Measurements from ENCODE around the gene WNT4.

Gene WNT4

DNA sequence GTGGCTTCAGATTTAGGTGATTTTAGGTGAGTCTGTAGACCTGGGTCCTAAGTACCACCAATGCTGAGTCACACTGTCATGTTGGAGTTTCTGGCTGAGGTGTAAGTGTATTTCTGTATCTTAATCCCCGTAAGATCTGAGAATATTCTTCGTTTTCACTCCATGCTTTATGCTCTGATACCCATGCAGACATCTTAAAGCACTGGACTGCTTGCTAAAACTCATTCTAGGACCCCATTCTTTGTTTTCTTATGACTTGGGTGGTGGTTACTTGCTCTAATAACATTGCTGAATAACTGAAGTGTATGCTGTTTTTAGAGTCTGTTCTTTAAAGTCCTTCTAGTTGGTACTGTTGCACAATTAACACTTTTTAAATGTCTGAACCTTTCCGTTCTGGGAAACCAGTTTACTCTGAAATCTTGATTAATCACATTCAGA is 53.7 kb downstream of the WNT4 start:
- no peak for DNase-seq (ENCODE audit: low read depth in 2 of 3, low spot score in 2 of 3)

DNA sequence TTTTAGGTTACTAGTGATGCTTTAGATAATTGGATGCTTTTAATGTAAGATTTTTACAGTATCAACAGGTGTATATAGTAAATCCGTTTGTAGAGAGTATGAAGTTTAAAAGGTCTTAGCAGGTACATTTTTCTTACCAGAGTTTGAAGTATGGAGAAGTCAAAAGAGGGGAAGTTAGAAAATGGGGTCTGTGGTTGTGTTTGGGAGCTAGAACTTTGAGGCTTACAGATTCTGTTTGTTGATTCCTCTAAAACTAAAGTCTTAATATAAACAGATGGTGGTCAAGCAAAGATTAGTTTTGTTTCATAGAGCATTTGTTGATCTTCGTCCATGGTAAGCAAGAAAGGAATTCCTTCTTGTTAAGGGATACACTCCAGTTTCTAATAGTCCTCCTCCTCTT is 54.6 kb downstream of the WNT4 start:
- DNase-seq (ENCODE audit: low read depth in 2 of 3, low spot score in 2 of 3), result no peak

DNA sequence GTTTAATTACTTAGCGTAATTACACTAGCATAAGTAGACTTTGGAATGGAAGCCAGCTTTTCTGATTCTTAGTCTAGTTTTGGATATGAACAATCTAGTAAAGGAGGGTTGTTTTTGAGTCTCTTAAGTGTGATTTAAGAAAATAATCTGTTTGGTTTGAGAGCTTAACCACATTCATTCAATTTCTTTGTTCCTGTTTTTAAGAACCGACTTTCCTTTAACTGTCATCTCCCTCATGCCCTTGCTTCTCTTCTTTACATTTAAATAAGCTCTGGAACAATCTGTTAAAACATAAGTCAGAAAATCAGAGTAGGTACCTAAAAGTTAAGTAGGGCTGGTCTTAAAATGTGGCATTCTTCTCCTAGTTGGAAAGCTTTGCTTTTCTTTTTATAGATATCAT is 62.7 kb downstream of the WNT4 start:
- DNase-seq (ENCODE audit: low read depth in 2 of 3, low spot score in 2 of 3), result no peak

DNA sequence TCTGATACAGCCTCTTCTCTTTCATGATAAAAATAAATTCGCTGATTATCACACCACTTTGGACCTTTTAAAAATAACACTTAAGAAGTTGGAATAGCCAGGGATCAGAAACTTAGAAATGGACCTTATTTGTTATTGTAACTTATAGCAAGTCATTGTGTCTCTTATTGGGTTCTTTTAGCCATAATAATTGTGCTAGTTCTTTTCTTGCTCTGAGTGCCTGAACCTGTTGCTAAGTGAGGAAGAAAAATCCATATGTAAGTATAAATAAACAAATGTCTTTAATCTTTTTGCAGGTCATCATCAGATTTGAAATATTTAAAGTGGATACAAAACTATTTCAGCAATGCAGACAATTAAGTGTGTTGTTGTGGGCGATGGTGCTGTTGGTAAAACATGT is 64.8 kb downstream of the WNT4 start:
- DNase-seq (ENCODE audit: low read depth in 2 of 3, low spot score in 2 of 3), result no peak

DNA sequence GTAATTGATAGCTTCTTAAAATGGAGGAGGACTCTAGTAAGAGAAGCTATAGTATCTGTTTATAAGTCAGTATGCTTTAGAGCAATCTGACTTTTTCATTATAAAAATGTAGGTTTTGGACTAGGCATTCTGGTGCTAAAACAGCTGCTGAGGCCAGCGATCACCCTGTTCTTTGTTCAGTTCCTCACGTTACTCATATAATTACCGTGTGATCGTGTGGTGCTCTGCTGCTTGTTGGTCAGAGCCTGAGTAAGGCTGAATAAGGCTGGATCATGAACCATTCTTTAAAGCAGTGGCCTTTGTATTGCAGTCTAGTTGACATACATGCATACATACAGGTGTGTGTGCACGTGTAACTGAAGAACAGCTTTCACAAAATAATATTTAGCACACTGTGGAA is 65.2 kb downstream of the WNT4 start:
- DNase-seq (ENCODE audit: low read depth in 2 of 3, low spot score in 2 of 3), result no peak

DNA sequence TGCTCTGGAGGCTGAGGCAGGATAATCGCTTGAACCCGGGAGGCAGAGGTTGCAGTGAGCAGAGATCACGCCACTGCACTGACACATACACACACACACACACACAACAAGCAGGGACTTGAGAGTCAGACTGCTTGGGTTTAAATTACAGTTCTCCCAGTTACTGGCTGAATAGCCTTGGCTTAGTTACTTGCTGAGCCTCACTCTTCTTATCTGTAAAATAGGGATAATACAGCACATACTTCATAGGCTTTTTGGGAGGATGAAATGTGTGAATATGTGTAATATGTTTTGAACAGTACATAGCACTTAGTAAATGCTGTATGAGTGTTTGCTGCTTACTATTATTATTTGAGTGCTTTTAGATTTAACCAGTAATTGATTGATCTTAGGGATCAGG is 66.6 kb downstream of the WNT4 start:
- no peak for DNase-seq (ENCODE audit: low read depth in 2 of 3, low spot score in 2 of 3)

DNA sequence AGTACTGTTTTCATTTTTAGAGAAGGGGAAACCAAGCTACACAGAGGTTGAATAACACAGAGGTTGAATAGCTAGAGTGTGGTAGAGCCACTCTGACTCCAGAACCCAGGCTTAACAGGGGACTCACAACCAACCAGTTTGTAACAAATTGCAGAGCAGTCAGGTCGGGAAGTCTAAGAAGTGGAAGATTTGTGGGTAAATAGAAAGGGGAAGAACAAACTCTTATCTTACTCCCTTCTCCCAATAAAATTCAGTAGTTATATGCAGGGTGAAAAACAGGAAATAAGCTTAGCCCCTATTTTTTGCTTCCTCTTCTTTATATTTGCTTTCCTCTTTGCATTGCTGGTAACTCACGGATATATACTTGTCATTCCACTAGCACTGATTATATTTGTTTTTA is 67.2 kb downstream of the WNT4 start:
- no peak for DNase-seq (ENCODE audit: low read depth in 2 of 3, low spot score in 2 of 3)

DNA sequence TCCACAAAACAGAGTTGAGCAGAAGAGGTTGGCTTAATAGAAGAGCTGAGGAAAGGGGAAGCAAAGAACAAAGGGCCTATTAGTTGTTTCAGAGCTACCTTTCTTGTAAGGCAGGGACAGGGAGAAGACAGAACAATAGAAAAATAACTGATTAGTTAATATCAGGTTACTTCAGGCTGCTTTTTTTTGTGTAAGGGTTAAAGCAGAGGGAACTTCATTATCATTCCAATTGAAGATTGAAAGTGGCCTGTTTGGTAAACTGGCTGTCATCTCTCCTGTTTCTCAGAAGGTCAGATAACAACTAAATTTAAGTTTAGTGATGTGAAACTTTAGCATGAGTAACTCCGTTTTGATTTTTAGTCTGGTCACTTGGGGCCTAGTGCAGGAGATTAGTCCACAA is 68.1 kb downstream of the WNT4 start:
- no peak for DNase-seq (ENCODE audit: low read depth in 2 of 3, low spot score in 2 of 3)

DNA sequence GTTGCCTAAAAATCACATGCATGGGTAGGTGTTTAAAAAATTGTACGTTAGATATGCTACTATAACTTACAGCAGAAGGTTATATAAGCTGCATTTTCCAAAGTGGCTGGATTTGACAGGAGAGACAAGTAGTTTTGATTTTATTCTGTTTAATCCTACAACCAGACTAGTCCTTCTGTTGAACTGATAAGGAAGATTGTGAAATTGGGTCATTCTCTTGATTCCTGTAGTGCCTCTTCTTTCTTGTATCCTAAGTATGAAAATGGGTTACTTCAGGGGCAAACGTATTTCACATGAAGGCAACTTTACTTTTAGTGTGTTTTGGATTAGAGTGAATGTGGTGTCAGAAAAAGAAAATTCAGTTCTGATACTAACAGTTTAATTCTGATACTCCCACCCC is 71.4 kb downstream of the WNT4 start:
- no peak for DNase-seq (ENCODE audit: low read depth in 2 of 3, low spot score in 2 of 3)
